HCT116 (cell line): ENCODE data around the gene DMD.

ENCODE experiments used
- CTCF ChIP-seq, 3 experiments: fragments of 200-600 bp in 1 of 3; sonication (generic) in 1 of 3; IDR thresholded peaks in 2 of 3; conservative IDR thresholded peaks in 1 of 3; 2 replicates each; pipeline ENCODE4 v1.5.1; 2012 to 2017; ENCODE audit warnings: low read depth in 2 of 3, low read length in 2 of 3, antibody characterized with exemption in 1 of 3, borderline replicate concordance in 1 of 3, control low read depth in 1 of 3, mild to moderate bottlenecking in 1 of 3, mixed read lengths in 1 of 3, mixed run types in 1 of 3, moderate library complexity in 1 of 3; ENCODE audit not compliant: insufficient read depth in 1 of 3
- ELF1 ChIP-seq: IDR thresholded peaks from 2 replicates; pipeline ENCODE4 v1.6.1; 2012; ENCODE audit warnings: low read depth, borderline replicate concordance
- EZH2phosphoT487 ChIP-seq: fragments of 200-600 bp; IDR thresholded peaks from 2 replicates; pipeline ENCODE4 v1.6.1; 2018; ENCODE audit warnings: antibody characterized with exemption, borderline replicate concordance
- POLR2A ChIP-seq: IDR thresholded peaks from 2 replicates; pipeline ENCODE4 v1.7.0; 2011; ENCODE audit warnings: borderline replicate concordance; ENCODE audit not compliant: insufficient read depth, insufficient read length; ENCODE audit errors: extremely low read depth
- POLR2AphosphoS5 ChIP-seq: IDR thresholded peaks from 2 replicates; pipeline ENCODE4 v1.6.1; 2011; ENCODE audit warnings: mild to moderate bottlenecking, low read depth, low read length, moderate library complexity
- RAD21 ChIP-seq: IDR thresholded peaks from 2 replicates; pipeline ENCODE4 v1.6.1; 2012; ENCODE audit warnings: low read depth, mild to moderate bottlenecking
- REST ChIP-seq: IDR thresholded peaks from 2 replicates; pipeline ENCODE4 v1.6.1; 2012; ENCODE audit warnings: low read depth
- YY1 ChIP-seq: IDR thresholded peaks from 2 replicates; pipeline ENCODE4 v1.6.1; 2011; ENCODE audit warnings: low read length, low read depth, moderate library complexity, mild to moderate bottlenecking; ENCODE audit not compliant: insufficient replicate concordance; ENCODE audit errors: extremely low read depth

GRCh38 chrX:31661280-31661810 lies 1550.0 kb downstream of the DMD start:
- TF ChIP-seq CTCF (IDR thresholded peaks at IDR 0.05 in 2 of 3, conservative IDR thresholded peaks at IDR 0.05 in 1 of 3; ENCODE audit: borderline replicate concordance in 1 of 3, insufficient read depth in 1 of 3, low read depth in 2 of 3, low read length in 2 of 3), result no peak
- no peak for TF ChIP-seq YY1
- TF ChIP-seq RAD21, result no peak
- no peak for TF ChIP-seq REST
- no peak for TF ChIP-seq POLR2AphosphoS5
- no peak for TF ChIP-seq ELF1
- no peak for TF ChIP-seq EZH2phosphoT487
- TF ChIP-seq POLR2A, result no peak
